Right atrium auricular region (tissue), 2 donors: ENCODE results near the gene DNAI1. TPM values are rescaled to one million over a fixed set of nuclear protein-coding genes. Genes with fewer than 3 reads are reported as not detected.

Source experiments
- DNase-seq: peaks from one replicate; pipeline ENCODE4 v3.0.0-alpha.2; 2019; ENCODE audit warnings: low spot score
- H3K27ac ChIP-seq, 2 donors: fragments of 200-600 bp; sonication (generic); 1 replicate in 1 of 2; 2 replicates in 1 of 2; pipeline ENCODE4 v1.5.1; 2016 to 2019
- H3K27me3 ChIP-seq, 2 donors: fragments of 200-600 bp; sonication (generic); one replicate each; pipeline versions ENCODE4 v1.5.1 to v1.6.0; 2017 to 2019
- H3K36me3 ChIP-seq: fragments of 200-600 bp; sonication (generic); one replicate; pipeline ENCODE4 v1.5.1; 2016
- H3K4me1 ChIP-seq, 2 donors: fragments of 200-600 bp; sonication (generic); one replicate each; pipeline versions ENCODE4 v1.5.1 to v1.6.0; 2017 to 2019
- H3K4me3 ChIP-seq, 2 donors: fragments of 200-600 bp; sonication (generic); 1 replicate in 1 of 2; 2 replicates in 1 of 2; pipeline ENCODE4 v1.5.1; 2017 to 2019; ENCODE audit warnings: mild to moderate bottlenecking in 1 of 2, moderate library complexity in 1 of 2
- H3K9me3 ChIP-seq, 2 donors: fragments of 200-600 bp; sonication (generic); one replicate each; pipeline ENCODE4 v1.5.1; 2019
- CTCF ChIP-seq, 2 donors: fragments of 200-600 bp; sonication (generic); IDR thresholded peaks; one replicate each; pipeline ENCODE4 v1.5.1; 2019; ENCODE audit warnings: antibody characterized with exemption in 2 of 2
- total RNA-seq, 2 donors: library from RNA; depleted of rRNA; stranded (reverse); fragments of >200 nt; gene quantifications; one replicate each; pipeline ENCODE4 v1.1.0, GENCODE V29; 2016

DNAI1 gene
- total RNA-seq, 2 donors from 2014 or later, result not detected

- TF ChIP-seq CTCF (IDR thresholded peaks at IDR 0.05), result no peak
- no peak overlapping the region for H3K4me3 ChIP-seq
- no peak overlapping the region for H3K27ac ChIP-seq
- no peak for DNase-seq
- no peaks in the 10 kb centered on the region for H3K4me1 ChIP-seq
- no peaks in the 10 kb centered on the region for H3K9me3 ChIP-seq
- H3K36me3 ChIP-seq, result no peaks in the 10 kb centered on the region
- H3K27me3 ChIP-seq, result no peaks in the 10 kb centered on the region
These were observed 95.0 kb downstream of the DNAI1 start for GRCh38 chr9:34553511-34554021.

GRCh38 chr9:34554211-34555001 lies 95.8 kb downstream of the DNAI1 start:
- TF ChIP-seq CTCF (IDR thresholded peaks at IDR 0.05), result no peak
- no peaks in the 10 kb centered on the region for H3K9me3 ChIP-seq
- no peaks in the 10 kb centered on the region for H3K27me3 ChIP-seq
- no peak overlapping the region for H3K4me3 ChIP-seq
- H3K4me1 ChIP-seq, result peaks cover 0 to 7% of the 10 kb centered on the region in 2 donors
- no peaks in the 10 kb centered on the region for H3K36me3 ChIP-seq
- no peak for DNase-seq
- no peak overlapping the region for H3K27ac ChIP-seq

- DNase-seq, result no peak
- H3K9me3 ChIP-seq, result no peaks in the 10 kb centered on the region
- H3K4me3 ChIP-seq, result no peak overlapping the region
- TF ChIP-seq CTCF (IDR thresholded peaks at IDR 0.05), result no peak
- H3K27me3 ChIP-seq, result no peaks in the 10 kb centered on the region
- no peaks in the 10 kb centered on the region for H3K36me3 ChIP-seq
- peaks cover 0 to 13% of the 10 kb centered on the region in 2 donors for H3K4me1 ChIP-seq
- H3K27ac ChIP-seq, result no peak overlapping the region
These were observed 96.4 kb downstream of the DNAI1 start for GRCh38 chr9:34555002-34555348.

- TF ChIP-seq CTCF (IDR thresholded peaks at IDR 0.05), result no peak
- Histone ChIP-seq H3K27ac (no peak overlapping the region), H3K4me1 (peaks cover 0 to 18% of the 10 kb centered on the region in 2 donors), H3K9me3 (no peaks in the 10 kb centered on the region), H3K27me3 (no peaks in the 10 kb centered on the region), H3K4me3 (no peak overlapping the region), H3K36me3 (no peaks in the 10 kb centered on the region)
- DNase-seq, result no peak
These were observed 96.9 kb downstream of the DNAI1 start for GRCh38 chr9:34555500-34555899.

- TF ChIP-seq CTCF (IDR thresholded peaks at IDR 0.05), result no peak
- Histone ChIP-seq H3K9me3 (no peaks in the 10 kb centered on the region), H3K27me3 (no peaks in the 10 kb centered on the region), H3K4me3 (no peak overlapping the region), H3K27ac (no peak overlapping the region), H3K36me3 (no peaks in the 10 kb centered on the region), H3K4me1 (peaks cover 0 to 23% of the 10 kb centered on the region in 2 donors)
- no peak for DNase-seq
These were observed 97.4 kb downstream of the DNAI1 start for GRCh38 chr9:34555936-34556525.
